SIG-M5 (cell line): Measurements from ENCODE around the gene THAP3.
"Not testable (repeated sequence)": the region's sequence is repeated elsewhere in the genome, so short reads cannot be mapped to it uniquely, and the experiment has no call there.

ENCODE experiments used
- DNase-seq: peaks from one replicate; lab custom pipeline; 2025; lab: John Stamatoyannopoulos, UW

Gene THAP3

DNA sequence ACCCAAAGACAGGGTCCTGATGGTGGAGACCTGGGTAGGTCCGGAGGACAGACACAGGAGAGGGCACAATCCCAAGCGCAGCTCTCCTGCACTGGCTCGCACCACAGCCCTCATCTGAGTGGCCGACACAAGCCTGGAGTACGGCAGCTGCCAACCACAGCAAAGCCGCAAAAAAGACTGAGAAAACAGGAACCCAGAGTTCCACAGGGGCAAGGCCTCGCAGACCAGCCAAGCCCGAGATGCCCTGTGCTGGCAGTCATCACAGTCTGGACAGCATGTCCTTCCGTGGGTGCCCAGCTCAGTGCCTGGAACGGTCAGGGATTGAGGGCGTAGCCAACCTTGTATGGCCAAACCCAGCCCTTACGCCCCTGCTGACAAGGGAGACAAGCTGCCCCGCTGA is 33.4 kb upstream of the THAP3 start:
- no peak for DNase-seq

DNA sequence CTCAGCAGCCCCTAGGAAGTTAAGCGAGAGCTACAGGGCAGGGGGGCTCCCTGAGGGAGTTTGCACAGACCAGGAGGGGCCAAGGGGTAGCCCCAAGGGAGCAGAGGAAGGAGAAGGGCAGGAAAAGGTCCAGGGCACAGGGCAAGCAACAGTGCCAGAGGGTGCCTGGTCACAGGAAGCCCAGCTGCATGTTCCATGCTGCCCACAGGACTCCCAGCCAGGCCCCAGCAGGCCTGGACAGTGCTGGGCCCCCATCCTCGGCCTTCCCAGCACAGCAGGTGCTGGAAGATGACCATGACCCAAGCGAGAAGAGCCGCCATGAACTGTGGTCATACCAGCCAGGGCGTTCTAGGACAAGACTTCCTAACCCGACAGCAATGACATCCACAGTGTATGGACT is 33.0 kb upstream of the THAP3 start:
- DNase-seq = no peak

DNA sequence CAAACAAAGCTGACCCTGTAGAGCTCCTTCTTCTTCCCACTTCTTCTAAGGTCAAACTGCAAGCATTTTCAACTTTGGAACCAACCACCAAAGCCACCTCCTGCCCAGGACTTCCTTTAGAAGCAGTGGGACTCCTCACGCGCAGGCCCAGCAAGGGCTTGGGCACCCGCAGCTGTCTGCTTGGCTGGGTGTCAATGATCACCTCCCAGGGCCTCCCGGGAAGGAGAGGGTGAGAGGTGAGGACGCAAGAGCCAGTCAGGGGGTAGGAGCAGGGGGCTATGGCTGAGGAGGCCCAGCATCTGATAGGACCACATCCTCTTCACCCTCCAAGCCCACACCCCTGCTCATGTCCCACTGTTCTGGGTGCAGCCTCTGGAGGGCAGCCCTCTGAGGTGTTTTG is 32.2 kb upstream of the THAP3 start:
- no peak for DNase-seq

DNA sequence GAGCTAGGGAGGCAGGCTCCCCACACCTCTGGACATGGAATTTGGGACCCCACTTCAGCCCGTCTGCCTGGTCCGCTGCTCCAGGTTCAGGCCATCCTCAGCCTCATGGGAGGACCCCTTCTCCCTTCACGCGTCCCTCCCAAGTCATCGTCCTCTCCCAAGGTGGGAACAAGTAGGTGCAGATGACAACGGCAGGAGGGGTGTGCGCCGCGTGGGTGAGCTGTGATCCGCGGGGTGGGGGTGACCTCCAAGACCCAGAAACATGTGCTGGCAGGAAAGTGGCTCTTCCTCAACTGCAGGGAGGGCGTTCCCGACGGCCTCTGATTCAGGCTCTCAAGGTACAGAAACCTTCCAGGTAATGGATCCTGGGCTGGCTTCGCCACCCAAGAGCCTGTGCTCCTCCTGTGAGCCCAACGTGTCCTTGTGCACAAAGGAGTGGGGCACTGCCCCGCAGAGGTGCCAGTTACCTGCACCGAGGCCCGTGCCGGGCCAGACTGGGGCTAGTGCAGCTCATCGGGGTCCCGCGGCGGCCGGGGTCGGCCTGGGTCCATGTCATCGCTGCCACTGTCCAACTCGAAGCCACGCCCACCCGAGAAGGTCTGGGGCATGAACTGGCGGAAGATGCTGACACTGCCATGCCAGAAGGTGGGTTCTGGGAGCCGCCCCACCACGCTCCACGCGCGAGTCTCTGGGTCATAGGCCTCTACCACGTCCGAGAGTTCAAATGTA is 31.6 kb upstream of the THAP3 start:
- DNase-seq = no peak

DNA sequence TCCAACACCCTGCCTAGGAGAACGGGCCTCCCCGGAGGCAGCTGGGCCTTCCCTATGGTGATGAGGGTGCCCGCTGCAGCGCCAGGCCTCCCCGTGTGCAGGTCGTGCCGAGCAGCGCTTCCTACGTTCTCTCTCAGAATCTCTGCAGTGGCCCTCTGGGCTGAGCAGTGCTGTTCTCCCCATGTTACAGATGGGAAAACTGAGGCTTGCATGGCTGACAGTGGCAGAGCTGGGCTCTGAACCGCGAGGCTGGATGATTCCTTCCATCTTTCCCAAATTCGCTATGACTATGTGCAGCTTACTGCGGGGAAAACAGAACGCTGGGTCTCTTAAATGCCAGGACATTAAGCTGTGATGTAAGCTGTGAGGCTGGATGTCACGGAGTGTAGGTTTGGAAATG is 30.9 kb upstream of the THAP3 start:
- no peak for DNase-seq

DNA sequence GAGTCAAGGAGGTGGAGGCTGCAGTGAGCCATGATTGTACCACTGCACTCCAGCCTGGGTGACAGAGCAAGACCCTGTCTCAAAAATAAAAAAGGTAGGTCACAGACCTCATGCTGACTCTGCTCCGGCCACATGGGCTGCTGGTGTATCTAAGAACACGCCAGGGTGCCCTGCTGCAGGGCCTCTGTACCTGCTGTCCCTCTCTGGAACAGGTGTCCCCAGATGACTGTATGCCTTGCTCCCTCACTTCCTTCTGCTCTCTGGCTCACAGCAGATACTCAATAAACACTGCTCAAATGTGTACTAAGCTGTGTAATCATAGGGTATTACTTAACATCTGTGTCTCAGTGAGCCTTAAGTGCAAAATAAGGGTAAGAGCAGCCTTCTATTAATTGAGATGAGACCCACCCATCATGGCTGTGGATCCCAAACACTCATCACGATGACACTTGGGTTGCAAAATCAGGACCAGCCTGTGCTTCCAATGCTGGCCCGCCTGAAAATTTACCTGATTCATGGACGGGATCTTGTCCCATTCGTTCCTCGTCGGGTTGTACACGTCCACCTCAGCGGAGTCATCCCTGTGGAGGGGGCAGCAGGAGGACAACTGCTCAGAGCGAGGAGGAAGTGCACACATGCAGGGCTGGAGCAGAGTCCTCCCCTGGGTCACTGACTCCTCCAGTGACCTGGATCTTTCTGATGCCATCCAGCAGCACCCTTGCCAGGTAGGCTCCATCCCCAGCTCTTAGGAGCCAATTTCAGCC is 29.5 kb upstream of the THAP3 start:
- DNase-seq = no peak

DNA sequence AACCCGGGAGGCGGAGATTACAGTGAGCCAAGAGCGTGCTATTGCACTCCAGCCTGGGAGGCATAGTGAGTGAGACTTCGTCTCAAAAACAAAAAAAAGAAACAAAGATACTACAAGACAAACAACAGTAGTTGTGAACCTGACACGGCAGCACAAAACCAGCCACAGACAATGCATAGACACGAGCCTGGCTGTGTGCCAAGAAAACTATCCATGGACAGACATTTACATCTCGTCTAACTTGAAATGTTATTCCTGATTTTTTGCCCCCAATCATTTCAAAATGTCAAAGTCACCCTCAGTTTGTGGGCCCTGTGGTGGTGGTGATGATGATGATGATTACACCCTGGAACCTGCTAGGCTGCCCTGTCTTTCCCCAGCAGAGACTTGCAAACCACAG is 28.3 kb upstream of the THAP3 start:
- DNase-seq = no peak

DNA sequence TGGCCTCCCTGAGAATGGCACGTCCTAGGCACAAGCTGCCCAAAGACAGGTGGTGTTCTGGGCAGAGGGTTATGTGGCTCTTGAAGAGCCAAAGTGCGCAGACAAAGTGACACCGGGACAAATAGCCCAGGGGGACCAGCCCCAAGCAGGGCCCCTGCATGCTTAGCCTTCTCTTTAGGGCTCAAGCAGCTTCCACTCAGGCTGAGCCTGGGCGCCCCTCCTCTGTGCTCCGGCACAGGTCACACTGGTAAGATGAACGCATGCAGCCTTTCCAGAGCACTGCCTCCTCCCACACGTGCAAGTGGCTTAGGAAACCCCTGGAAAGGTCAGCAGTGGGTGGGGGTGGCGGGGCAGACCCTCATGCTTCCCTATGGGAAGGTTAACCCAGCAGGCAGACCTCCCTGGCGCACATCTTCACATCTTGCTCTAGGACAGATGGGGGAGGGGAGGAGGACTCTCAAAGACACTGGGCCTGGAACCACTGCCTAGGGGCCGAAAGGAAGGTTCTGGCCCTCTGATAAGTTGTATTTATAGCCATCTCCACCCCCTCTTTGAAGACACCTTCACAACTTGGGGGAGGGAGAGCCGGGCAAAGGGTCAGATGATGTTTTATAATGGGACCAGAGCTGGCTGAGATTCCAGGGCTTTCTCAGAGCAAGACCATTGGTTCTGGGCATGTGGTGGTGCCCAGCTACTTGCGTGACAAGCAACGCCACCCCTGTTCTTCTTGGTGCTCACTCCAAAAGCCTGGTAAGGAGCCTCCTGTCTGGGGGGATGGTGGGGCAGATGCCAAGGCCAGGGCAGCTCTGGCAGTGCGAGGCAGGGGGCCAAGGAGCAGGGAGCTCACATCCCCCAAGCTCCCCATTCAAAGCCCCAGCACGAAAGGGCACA is 27.5 kb upstream of the THAP3 start:
- no peak for DNase-seq

DNA sequence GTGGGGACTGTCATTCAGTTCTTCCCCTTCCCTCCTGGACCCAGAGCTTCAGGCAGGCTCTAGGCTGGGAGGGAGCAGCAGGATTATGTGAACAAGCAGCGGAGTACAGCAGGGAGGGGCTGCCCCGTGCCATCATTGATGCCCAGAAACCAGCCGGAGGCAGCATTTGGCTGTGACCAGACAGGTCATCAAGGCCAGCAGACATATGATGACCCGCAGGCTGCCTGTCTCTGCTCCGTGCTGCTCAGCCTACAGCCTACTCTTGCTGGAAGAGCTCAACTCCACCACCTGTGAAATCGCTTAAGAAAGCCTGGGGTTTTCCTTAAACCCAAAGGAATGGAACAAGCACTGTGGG is 26.9 kb upstream of the THAP3 start:
- no peak for DNase-seq

DNA sequence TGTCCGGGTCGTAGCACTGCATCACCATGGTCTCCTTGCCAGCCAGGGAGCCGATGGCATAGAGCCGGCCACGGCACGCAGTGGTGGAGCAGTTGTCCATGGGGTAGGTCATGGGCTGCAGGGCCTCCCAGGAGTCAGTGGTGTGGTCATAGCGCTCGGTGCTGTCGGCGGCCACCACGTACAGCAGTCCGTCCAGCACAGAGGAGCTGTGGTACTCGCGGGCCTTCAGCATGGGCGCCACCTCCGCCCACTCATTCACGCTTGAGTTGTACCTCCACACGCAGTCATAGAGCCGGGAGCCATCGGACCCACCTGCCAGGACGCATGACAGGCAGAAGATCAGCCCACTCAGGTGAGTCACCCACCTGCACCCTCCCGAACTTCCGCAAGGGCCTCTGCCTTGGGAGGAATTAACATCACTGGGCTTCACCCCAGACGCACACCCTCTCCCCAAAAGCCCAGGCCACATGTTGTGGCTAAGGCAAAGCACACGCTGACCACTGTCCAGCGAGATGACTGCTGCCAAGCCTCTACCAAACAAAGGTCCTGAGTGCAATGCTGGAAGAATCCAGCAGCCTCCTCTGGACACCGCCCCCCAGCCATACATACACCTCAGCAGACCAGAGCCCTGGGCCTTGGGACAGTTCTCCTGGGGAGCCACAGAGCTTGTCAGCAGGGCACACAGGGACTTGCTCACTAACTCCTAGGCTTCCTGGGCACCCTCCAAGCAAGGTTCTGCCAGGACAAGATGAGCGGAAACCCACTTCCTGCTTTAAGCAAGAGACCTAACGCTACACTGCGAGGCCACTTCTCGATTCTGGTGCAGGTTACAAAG is 25.3 kb upstream of the THAP3 start:
- no peak for DNase-seq

DNA sequence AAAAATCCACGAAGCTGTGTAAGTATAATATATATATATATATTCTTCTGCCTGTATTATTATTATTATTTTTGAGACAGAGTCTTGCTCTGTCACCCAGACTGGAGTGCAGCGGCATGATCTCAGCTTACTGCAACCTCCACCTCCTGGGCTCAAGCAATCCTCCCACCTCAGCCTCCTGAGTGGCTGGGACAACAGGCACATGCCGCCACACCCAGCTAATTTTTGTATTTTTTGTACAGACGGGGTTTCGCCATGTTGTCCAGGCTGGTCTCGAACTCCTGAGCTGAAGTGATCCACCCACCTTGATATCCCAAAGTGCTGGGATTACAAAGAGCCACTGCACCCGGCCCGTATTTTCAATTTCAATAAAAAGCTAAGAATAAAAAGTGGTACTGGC is 24.7 kb upstream of the THAP3 start:
- DNase-seq = not testable (repeated sequence)

DNA sequence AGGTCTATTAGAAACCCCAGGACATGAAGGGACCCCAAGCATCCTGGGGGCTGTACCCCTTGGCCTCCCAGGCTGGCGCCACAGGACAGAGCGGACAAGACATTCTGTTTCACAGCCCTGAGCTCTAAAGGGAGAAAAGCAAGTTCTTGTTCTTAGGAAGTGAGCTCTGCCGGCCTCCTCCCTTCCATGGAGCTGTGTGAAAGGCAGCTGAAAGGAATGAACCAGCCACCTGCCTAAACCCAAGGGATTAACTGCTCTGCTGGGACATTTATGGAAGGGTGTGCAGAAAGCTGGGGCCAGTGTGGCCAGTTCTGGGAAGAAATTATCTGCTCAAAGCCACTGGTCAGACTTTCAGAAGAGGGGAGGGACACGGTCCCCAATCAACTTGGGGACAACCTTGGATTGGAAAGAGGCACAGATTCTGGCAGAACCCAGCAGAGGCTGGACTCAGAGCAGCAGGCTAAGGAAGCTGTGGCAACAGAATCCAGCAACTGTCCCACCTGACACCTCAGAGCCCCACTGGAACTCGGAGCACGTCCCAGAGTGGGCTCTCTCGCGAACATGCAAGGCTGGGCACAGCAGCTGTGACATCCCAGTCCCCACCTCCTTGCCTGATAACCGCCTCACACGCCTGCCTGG is 24.1 kb upstream of the THAP3 start:
- DNase-seq = no peak

DNA sequence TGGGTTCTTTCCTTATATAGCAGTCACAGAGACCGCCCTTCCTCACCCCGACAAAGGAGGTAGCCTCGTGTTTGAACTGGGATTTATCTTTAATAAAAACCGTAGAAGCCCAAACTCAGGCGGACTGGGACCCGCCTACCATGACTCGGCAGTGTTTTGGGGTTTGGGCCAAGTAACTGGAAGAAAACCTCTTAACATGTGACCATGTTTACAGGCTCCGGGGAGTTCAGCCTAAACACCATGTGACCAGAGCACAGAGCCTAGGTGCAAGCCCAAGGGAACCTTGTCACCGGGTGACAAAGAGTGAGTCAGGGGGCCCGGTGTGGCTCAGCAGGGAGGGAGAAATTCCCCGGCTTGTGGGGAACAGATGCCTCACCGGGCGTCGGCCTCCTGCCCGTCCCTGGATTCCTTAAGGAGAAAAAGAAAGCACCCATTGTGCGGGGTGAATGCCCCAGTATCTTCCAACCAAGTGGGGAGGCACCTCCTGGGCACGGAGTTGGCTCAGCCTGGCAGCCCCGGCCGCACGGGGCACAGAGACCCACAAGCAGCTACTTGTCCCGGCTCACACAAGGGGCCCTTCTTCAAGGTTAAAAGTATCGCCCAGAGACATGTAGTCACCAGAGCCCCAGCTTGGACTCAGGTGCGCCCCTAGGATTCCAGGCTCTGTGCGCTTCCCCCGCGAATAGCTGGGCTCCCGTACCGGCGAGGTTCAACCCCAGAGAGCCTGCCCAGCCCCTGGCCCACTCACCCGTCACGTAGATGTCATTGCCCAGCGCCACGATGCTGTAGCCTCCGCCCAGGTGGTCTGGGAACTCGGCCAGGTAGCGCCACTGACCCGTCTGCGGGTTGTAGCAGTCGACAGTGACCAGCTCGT is 23.4 kb upstream of the THAP3 start:
- peak; percentile 33 for DNase-seq

DNA sequence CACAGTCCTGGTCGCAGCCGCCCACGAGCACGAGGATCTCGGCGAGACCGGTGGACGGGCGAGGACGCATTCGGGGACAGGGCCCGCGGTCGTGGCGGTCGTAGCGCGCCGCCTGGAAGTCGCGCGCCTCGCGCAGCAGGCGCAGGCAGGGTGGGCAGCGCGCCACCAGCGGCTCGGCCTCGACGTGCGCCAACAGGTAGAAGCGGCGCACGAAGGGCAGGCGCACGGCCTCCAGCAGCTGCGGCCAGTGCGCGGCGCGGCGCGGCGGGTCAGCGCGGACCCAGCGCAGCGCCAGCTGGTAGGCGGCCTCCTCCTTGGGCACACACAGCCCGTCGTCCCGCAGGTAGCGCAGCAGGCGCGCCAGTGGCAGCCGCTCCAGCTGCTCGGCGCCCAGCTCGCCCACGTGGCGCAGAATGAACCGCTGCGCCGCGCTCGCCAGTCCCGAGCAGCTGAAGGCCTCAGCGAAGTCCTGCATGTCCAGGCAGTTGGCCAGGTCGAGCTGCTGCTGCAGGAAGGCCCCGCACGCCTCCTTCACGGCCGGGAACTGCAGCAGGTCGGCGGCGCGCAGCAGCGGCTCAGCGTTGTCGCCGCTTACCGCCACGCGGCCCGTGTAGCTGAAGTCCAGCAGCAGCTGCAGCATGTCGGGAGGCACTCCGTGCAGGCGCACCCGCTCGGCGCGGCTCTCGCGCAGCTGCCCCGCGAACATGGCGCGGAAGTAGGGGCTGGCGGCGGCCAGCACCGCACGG is 22.6 kb upstream of the THAP3 start:
- no peak for DNase-seq

DNA sequence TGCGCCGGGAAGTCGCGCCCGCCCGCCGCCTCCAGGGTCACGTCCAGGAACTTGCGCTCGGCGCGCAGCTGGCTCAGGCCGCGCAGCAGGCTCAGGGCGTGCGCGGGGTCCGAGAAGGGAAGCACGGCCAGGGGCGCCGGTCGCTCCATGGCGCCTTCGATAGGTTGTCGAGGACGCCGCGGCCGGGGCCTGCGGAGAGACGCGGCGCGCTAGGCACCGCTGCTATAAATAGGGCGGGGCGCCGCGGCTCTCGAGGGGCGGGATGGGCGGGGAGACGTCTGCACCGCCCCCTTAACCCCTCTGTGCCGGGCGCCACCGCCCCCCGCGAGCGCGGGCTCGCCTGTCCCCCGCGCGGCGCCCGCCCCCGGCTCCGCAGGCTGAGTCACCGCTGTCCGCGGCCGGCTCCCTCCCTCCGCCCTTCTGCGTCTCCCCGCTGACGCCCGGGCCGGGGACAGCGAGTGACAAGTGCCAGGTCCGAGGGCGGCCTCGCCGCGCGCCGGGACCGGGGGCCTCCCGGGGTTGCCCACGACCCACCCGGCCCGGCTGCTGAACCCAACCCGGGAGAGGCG is 21.9 kb upstream of the THAP3 start, which contains the start of gene KLHL21:
KLHL21 (minus strand) TSS at position 201 of the 569 bp plus-strand sequence; CDS start at position 149, 52 bp downstream.
- no peak for DNase-seq

DNA sequence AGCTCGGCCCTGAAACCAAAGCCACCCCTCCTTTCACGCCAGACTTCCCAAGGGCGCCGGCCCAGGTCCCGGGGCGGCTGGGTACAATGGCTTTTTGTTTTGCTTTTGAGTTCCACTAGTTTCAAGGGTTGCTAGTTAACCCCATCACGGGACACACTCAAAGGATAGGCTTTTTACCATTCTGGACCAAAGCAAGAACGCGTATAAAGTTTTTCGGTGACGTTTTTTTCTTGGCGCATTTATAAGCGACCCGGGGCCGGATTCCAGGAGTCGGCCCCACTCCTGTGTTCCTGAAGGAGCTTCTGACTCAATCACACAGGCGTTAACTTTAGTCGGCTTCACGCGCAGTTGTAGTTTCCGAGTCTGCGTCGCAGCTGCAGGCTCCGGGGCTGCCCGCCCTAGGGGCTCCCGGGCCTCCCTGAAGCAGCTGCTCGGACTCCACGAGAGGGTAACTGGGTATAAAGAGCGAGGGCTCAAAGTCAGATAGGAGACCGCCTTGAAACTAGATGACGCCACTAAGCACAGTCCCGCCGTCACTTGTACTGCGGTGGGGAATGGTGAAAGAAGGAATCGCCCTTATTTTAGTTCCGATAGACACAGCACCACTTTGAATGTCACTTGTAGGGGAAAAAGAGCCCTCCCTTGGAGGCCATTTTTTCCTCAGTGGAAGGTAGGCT is 21.3 kb upstream of the THAP3 start:
- DNase-seq = peak; percentile 23

DNA sequence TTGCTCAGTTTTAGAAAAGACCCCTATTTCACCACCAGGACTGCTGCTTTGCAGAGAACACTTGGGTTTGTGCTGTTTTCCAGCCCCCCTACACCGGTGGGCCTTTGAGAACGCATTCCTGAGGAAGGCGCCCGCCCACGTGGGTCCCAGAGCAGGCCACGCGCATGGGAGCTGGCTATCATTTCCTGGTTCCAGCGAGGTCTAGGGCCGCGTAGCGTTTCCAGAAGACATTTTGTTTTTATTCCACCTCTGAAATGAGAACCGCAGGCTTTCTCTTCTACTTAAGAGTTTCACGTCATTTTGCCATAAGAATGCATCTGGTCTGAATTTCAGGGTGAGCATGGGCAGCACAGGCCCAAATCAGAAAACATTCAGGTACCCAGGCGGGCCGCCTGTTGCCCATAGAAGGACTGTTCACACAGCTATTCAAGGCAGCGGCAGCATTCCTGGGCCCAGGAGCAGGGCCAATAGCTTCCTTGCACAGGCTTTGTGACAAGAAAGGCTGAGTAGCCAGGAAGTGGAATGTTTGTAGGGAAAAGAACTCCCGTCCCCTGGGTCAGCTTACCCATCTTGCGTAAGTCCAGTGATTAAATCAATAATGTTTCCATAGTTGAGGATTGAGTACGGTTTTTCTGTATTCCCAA is 20.6 kb upstream of the THAP3 start:
- no peak for DNase-seq
